Activated CD4-positive, alpha-beta T cell treated with anti-CD3 and anti-CD28 coated beads, Interleukin-2, amount 10 ng/mL, durations not matched to agents 24 days and 14 days (primary cell): ENCODE data around the gene PNPLA7. TPM values are rescaled to one million over a fixed set of nuclear protein-coding genes. Genes with fewer than 3 reads are reported as not detected.
"Not testable (repeated sequence)": the region's sequence is repeated elsewhere in the genome, so short reads cannot be mapped to it uniquely, and the experiment has no call there.

Experiments
- DNase-seq: peaks from one replicate; pipeline ENCODE4 v3.0.0; 2022
- H3K27ac Mint-ChIP-seq: one replicate; pipeline ENCODE4 v1.8.0; 2022; ENCODE audit warnings: mild to moderate bottlenecking, mixed read lengths
- H3K27me3 Mint-ChIP-seq: one replicate; pipeline ENCODE4 v1.8.0; 2022; ENCODE audit warnings: mixed read lengths
- H3K36me3 Mint-ChIP-seq: one replicate; pipeline ENCODE4 v1.8.0; 2022; ENCODE audit warnings: low read depth, mild to moderate bottlenecking, mixed read lengths
- H3K4me1 Mint-ChIP-seq: one replicate; pipeline ENCODE4 v1.8.0; 2021; ENCODE audit warnings: mixed read lengths
- H3K4me3 Mint-ChIP-seq: one replicate; pipeline ENCODE4 v1.8.0; 2022; ENCODE audit warnings: mild to moderate bottlenecking, moderate library complexity, mixed read lengths
- H3K9me3 Mint-ChIP-seq: one replicate; pipeline ENCODE4 v1.8.0; 2021; ENCODE audit warnings: mixed read lengths
- intact Hi-C: fragments of 100-400 bp; cut with micrococcal nuclease; formaldehyde crosslinking; loops from one replicate; pipeline ENCODE4 v1.15.1; 2023
- total RNA-seq: library from RNA; stranded (reverse); gene quantifications from 2 replicates; pipeline ENCODE4 v1.2.3, GENCODE V29; 2022

Gene PNPLA7
- total RNA-seq, 1 donor from 2014 or later, result 1.7 TPM

DNA sequence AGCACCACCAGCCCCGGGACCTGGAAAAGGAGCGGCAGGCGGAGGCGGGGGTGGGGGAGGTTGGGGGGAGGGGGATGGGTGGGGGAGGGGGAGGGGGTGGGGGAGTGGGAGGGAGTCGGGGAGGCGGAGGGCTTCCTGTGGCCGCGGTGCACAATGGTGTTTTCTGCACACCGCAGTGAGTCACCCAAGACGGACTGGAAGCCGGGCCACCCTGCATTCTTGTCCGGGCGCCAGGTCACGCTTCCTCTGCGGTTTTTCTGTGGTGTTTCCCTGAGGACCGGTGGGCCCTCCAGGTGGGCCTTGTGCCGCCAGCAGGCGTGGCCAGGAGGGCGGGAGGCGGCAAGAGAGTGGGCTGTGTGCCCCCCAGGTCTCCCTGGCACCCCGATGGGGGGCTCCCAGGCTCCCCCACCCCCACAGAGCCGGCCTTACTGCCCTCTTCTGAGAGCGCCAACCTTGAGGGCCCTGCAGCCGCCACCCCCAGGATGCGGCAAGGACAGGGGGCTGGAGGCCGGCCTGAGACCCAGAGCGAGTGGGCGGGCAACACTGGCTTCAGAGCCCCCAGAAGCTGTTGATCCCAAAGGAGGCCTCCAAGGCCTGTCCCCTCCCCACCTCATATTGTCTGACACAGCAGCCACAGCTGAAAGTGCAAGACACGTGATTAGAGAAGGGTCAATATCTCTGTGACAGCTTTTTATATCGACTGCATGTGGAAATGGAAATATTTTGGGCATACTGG is 138.4 kb downstream of the PNPLA7 start:
- H3K27me3 Mint-ChIP-seq, result no peaks in the 10 kb centered on the region
- no peaks in the 10 kb centered on the region for H3K36me3 Mint-ChIP-seq
- peak; percentile 74 for DNase-seq
- H3K27ac Mint-ChIP-seq, result no peak overlapping the region
- no peaks in the 10 kb centered on the region for H3K9me3 Mint-ChIP-seq
- intact Hi-C loops, result no loop called here
- H3K4me3 Mint-ChIP-seq, result no peak overlapping the region
- peaks cover 8% of the 10 kb centered on the region for H3K4me1 Mint-ChIP-seq

- no peak for DNase-seq
- Mint-ChIP-seq H3K9me3 (no peaks in the 10 kb centered on the region), H3K4me1 (peaks cover 8% of the 10 kb centered on the region), H3K27me3 (no peaks in the 10 kb centered on the region), H3K36me3 (no peaks in the 10 kb centered on the region), H3K4me3 (no peak overlapping the region), H3K27ac (no peak overlapping the region)
- intact Hi-C loops, result no loop called here
Measured at GRCh38 chr9:137411260-137411644, 138.9 kb downstream of the PNPLA7 start.

DNA sequence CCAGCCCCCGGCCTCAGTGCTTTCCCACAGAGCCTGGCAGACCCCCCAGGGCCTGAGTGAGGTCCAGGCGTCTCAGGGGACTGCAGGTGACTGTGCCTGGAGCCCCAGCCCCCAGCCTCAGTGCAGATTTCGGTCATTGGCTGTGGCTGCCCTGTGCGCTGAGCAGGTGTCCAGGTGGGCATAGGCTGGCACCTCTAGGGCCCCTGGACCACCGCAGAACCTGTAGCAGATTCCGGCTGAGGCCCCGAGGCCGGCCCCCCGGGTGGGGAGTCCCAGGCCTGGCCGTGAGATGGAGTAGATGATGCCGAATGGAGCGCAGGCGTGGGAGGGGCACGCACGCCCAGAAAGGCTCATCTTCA is 139.3 kb downstream of the PNPLA7 start:
- H3K4me1 Mint-ChIP-seq, result peaks cover 8% of the 10 kb centered on the region
- intact Hi-C loops, result no loop called here
- H3K36me3 Mint-ChIP-seq, result no peaks in the 10 kb centered on the region
- DNase-seq, result no peak
- H3K9me3 Mint-ChIP-seq, result no peaks in the 10 kb centered on the region
- H3K4me3 Mint-ChIP-seq, result no peak overlapping the region
- H3K27me3 Mint-ChIP-seq, result peaks cover 2% of the 10 kb centered on the region
- no peak overlapping the region for H3K27ac Mint-ChIP-seq

- H3K4me1 Mint-ChIP-seq, intact Hi-C loops, H3K4me3 Mint-ChIP-seq: not testable (repeated sequence)
Measured at GRCh38 chr9:137410236-137410890, 139.8 kb downstream of the PNPLA7 start.

More at GRCh38 chr9:137410236-137410890, 139.8 kb downstream of the PNPLA7 start:
- DNase-seq, H3K9me3 Mint-ChIP-seq, H3K27me3 Mint-ChIP-seq, H3K36me3 Mint-ChIP-seq, H3K27ac Mint-ChIP-seq: not testable (repeated sequence)

Other genes starting within 250 kb of the PNPLA7 start
- 12.9 and 13.4 TPM in 2 replicates for gene NRARP, start 248.1 kb downstream of the PNPLA7 start, total RNA-seq
- 4.4 and 5.2 TPM in 2 replicates for gene EXD3, start 127.2 kb downstream of the PNPLA7 start, total RNA-seq
- 0.30 and 0.36 TPM in 2 replicates for gene NOXA1, start 127.0 kb downstream of the PNPLA7 start, total RNA-seq
- not detected in 2 replicates for gene ENTPD8, start 109.0 kb downstream of the PNPLA7 start, total RNA-seq
- 68.6 and 69.6 TPM in 2 replicates for gene NSMF, start 91.1 kb downstream of the PNPLA7 start, total RNA-seq
- 52.8 and 53.9 TPM in 2 replicates for gene MRPL41, start 1.5 kb upstream of the PNPLA7 start, total RNA-seq
- 51.7 and 51.9 TPM in 2 replicates for gene DPH7, start 28.5 kb upstream of the PNPLA7 start, total RNA-seq
- gene ZMYND19, start 40.1 kb upstream of the PNPLA7 start, total RNA-seq, result 86.4 and 92.4 TPM in 2 replicates
- gene ARRDC1, start 55.3 kb upstream of the PNPLA7 start, total RNA-seq, result 63.7 and 68.4 TPM in 2 replicates
- 93.6 and 99.4 TPM in 2 replicates for gene EHMT1, start 68.6 kb upstream of the PNPLA7 start, total RNA-seq